Keratinocyte (primary cell): ENCODE results near the gene RBM38.

Experiments
- EZH2 ChIP-seq: IDR thresholded peaks from one replicate; pipeline ENCODE4 v1.6.1; 2012; ENCODE audit warnings: inconsistent platforms, mild to moderate bottlenecking, low read length, moderate library complexity
- TF ChIP-seq, protein P1 (sequence below), 3 experiments: IDR thresholded peaks in 1 of 3; conservative IDR thresholded peaks in 1 of 3; optimal IDR thresholded peaks in 1 of 3; 2 replicates in 2 of 3; 3 replicates in 1 of 3; pipeline versions ENCODE3 to v1.5.1; 2011; ENCODE audit warnings: low read length in 3 of 3, mild to moderate bottlenecking in 3 of 3, moderate library complexity in 2 of 3, control low read depth in 1 of 3, inconsistent platforms in 1 of 3; ENCODE audit not compliant: insufficient read depth in 2 of 3; ENCODE audit errors: extremely low read depth in 1 of 3

DNA sequence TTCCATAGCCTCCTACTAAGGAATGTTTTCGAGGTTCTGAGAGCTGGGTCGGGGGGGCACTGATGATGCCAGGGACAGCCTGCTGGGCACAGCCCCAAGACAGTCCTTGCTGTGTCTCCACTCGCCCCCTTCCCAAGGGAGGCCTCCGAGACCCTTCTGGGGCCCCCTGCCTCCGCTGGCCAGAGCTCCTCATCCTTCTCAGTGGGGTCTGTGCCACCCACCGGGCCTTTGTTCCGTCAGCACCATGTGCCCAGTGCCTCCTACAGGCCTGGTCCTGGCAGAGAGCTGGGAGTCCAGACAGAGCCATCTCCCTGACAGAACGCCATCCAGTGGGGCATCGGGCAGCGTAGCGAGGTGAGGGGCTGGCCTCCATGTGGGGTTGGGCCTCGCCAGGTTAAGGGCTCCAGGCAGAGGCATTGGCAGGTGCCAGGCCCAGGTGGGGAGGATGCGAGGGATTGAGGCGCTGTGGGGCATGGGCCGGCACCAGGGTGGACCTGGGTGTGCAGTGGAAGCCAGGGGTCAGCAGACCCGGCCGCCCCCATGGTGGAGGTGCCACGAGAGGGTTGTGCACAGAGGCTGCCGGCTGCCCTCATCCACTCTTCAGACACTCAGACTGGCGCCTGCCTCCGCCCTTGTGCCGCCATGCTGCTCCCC, 13.3 kb downstream of the RBM38 start:
- TF ChIP-seq, protein P1, sequence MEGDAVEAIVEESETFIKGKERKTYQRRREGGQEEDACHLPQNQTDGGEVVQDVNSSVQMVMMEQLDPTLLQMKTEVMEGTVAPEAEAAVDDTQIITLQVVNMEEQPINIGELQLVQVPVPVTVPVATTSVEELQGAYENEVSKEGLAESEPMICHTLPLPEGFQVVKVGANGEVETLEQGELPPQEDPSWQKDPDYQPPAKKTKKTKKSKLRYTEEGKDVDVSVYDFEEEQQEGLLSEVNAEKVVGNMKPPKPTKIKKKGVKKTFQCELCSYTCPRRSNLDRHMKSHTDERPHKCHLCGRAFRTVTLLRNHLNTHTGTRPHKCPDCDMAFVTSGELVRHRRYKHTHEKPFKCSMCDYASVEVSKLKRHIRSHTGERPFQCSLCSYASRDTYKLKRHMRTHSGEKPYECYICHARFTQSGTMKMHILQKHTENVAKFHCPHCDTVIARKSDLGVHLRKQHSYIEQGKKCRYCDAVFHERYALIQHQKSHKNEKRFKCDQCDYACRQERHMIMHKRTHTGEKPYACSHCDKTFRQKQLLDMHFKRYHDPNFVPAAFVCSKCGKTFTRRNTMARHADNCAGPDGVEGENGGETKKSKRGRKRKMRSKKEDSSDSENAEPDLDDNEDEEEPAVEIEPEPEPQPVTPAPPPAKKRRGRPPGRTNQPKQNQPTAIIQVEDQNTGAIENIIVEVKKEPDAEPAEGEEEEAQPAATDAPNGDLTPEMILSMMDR (optimal IDR thresholded peaks at IDR 0.05 in 1 of 3, IDR thresholded peaks at IDR 0.05 in 1 of 3, conservative IDR thresholded peaks at IDR 0.05 in 1 of 3; ENCODE audit: extremely low read depth in 1 of 3, insufficient read depth in 2 of 3, low read length in 3 of 3): no peak
- TF ChIP-seq EZH2: no peak
